GM06990 (cell line): ENCODE data around the gene LPP.

Source experiments
- DNase-seq: peaks from one replicate; pipeline ENCODE4 v3.0.0-alpha.2; 2011; ENCODE audit not compliant: insufficient read length; ENCODE audit errors: extremely low read depth
- H3K27me3 ChIP-seq: replicated peaks from 2 replicates; pipeline ENCODE4 v1.6.0; 2011; ENCODE audit warnings: low read length; ENCODE audit not compliant: control insufficient read depth, insufficient read depth
- H3K36me3 ChIP-seq: 2 replicates; pipeline ENCODE4 v1.5.1; 2011; ENCODE audit warnings: low read length; ENCODE audit not compliant: control insufficient read depth, insufficient read depth
- H3K4me3 ChIP-seq: replicated peaks from 2 replicates; pipeline ENCODE4 v1.5.1; 2011; ENCODE audit warnings: low read depth, mild to moderate bottlenecking, control low read depth, low read length
- TF ChIP-seq, protein P1 (sequence below): IDR thresholded peaks from 2 replicates; pipeline ENCODE4 v1.5.1; 2011; ENCODE audit warnings: low read length, control low read depth, mild to moderate bottlenecking, inconsistent platforms; ENCODE audit not compliant: insufficient read depth, poor library complexity, severe bottlenecking

Gene LPP

DNA sequence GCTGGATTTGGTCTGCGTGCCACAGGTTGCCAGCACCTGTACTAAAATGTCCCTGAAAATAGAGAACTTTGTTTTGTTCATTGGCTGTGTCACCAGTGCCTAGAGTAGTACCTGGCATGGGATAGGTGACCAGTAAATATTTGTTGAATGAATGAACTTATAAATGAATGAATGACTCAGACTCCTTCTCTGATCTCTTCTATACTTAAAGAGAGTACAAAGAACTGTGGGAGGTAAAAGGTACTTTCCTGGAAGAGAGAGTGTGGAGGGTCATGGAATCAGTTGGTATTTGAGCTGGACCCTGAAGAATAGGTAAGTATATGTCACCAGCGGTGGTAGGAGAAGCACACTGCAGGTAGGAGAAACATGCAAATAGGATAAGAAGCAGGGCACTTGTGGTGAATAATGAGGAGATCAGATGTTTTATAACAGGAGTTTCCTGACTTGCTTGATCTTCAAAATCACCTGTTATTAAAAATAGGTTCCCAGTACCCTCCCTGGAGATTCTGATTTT lies 149.4 kb downstream of the LPP start:
- Histone ChIP-seq H3K4me3 (no peak overlapping the region), H3K36me3 (no peaks in the 10 kb centered on the region), H3K27me3 (no peaks in the 10 kb centered on the region)
- TF ChIP-seq, protein P1, sequence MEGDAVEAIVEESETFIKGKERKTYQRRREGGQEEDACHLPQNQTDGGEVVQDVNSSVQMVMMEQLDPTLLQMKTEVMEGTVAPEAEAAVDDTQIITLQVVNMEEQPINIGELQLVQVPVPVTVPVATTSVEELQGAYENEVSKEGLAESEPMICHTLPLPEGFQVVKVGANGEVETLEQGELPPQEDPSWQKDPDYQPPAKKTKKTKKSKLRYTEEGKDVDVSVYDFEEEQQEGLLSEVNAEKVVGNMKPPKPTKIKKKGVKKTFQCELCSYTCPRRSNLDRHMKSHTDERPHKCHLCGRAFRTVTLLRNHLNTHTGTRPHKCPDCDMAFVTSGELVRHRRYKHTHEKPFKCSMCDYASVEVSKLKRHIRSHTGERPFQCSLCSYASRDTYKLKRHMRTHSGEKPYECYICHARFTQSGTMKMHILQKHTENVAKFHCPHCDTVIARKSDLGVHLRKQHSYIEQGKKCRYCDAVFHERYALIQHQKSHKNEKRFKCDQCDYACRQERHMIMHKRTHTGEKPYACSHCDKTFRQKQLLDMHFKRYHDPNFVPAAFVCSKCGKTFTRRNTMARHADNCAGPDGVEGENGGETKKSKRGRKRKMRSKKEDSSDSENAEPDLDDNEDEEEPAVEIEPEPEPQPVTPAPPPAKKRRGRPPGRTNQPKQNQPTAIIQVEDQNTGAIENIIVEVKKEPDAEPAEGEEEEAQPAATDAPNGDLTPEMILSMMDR, result no peak
- DNase-seq, result no peak

DNA sequence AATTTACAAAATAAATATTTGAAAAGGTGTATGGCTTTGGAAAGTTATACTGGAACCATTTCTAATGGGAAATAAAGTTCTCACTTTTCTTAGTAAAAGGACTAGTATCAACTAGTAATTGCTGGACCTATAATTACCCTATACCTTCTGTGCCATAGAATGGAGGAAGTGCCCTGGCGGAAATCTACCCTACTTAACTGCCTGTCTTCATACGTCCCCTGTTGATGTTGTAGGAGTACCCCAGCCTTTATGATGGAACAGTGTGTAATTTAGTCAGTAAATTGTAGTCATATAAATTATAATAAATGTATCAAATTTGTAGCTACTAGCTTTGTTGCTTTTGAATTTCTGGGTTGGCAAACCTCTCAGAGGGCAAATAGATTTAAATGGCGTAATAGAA lies 149.9 kb downstream of the LPP start:
- DNase-seq, result no peak
- Histone ChIP-seq H3K4me3 (no peak overlapping the region), H3K36me3 (no peaks in the 10 kb centered on the region), H3K27me3 (peaks cover 2% of the 10 kb centered on the region; the same call in 1 of the 2 replicates)
- TF ChIP-seq, protein P1, result no peak

DNA sequence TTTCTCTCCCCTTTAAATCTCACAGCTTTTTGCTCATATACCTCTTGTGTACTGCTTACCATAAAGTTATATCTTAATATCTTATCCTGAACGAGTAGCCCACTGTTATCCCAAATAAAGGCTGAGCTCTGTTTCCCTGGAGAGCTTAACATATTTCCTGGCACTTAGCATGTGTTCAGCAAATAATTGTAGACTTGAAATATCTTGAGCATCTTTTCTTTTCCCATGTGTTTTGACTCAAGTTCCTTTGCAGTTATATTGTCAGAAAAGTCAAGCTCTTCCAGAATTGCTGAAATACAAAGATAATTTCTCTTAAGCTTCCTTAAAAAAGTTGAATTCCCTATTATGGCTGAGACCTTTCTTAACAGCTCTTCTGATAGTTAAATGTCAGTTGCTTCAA lies 150.5 kb downstream of the LPP start:
- H3K36me3 ChIP-seq, result no peaks in the 10 kb centered on the region
- peaks cover 2% of the 10 kb centered on the region; the same call in 1 of the 2 replicates for H3K27me3 ChIP-seq
- DNase-seq, result no peak
- no peak overlapping the region for H3K4me3 ChIP-seq
- TF ChIP-seq, protein P1, result no peak

DNA sequence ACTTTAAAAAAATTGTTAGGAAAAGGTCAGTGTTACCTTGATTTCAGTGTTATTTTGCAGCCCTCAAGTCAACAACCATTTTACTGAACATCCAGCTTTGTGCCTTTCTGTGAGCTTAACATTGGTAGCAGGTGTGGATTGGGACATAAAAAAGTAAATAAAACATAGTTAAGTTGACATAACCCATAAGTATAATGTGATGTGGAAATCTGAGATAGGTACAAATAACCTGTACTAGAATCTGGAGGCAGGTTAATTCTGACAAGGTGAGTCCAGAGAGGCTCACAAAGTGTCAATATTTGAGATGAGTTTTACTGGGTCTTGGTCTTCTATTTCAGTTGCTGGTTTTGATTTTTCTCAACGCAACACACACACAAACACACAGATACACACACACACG lies 151.3 kb downstream of the LPP start:
- TF ChIP-seq, protein P1, result no peak
- no peak for DNase-seq
- Histone ChIP-seq H3K36me3 (no peaks in the 10 kb centered on the region), H3K4me3 (no peak overlapping the region), H3K27me3 (peaks cover 2% of the 10 kb centered on the region; the same call in 1 of the 2 replicates)

GRCh38 chr3:188306435-188307005 lies 152.6 kb downstream of the LPP start:
- DNase-seq, result no peak
- H3K27me3 ChIP-seq, result peaks cover 2% of the 10 kb centered on the region; the same call in 1 of the 2 replicates
- TF ChIP-seq, protein P1, result no peak

More at GRCh38 chr3:188306435-188307005, 152.6 kb downstream of the LPP start:
- no peaks in the 10 kb centered on the region for H3K36me3 ChIP-seq
- no peak overlapping the region for H3K4me3 ChIP-seq
